Karpas-422 (cell line): ENCODE results near the gene CTSC. TPM values are rescaled to one million over a fixed set of nuclear protein-coding genes. Genes with fewer than 3 reads are reported as not detected.

Experiments used
- DNase-seq: peaks from one replicate; pipeline ENCODE4 v3.0.0-alpha.2; 2015
- H2AFZ ChIP-seq: fragments of 200-600 bp; sonication (generic); 2 replicates; pipeline ENCODE4 v1.6.1; 2014; ENCODE audit warnings: antibody characterized with exemption, low read length, mixed read lengths
- H3K27ac ChIP-seq: fragments of 200-600 bp; sonication (generic); 2 replicates; pipeline ENCODE4 v1.5.1; 2014; ENCODE audit warnings: mild to moderate bottlenecking, low read length, moderate library complexity
- H3K27me3 ChIP-seq: fragments of 200-600 bp; sonication (generic); 2 replicates; pipeline ENCODE4 v1.6.1; 2014; ENCODE audit warnings: low read length, mixed read lengths
- H3K36me3 ChIP-seq: fragments of 200-600 bp; sonication (generic); 2 replicates; pipeline ENCODE4 v1.6.1; 2014; ENCODE audit warnings: low read length, mixed read lengths; ENCODE audit not compliant: insufficient read depth
- H3K4me1 ChIP-seq: fragments of 200-600 bp; sonication (generic); 2 replicates; pipeline ENCODE4 v1.6.1; 2014; ENCODE audit warnings: mild to moderate bottlenecking, low read length, mixed read lengths
- H3K4me2 ChIP-seq: fragments of 200-600 bp; sonication (generic); 2 replicates; pipeline ENCODE4 v1.6.1; 2014; ENCODE audit warnings: low read length, low read depth, mild to moderate bottlenecking; ENCODE audit not compliant: poor library complexity, severe bottlenecking
- H3K4me3 ChIP-seq: fragments of 200-600 bp; sonication (generic); 2 replicates; pipeline ENCODE4 v1.5.1; 2014; ENCODE audit warnings: mild to moderate bottlenecking, antibody characterized with exemption, low read length, mixed read lengths
- H3K79me2 ChIP-seq: fragments of 200-600 bp; sonication (generic); 2 replicates; pipeline ENCODE4 v1.6.1; 2014; ENCODE audit warnings: mild to moderate bottlenecking, low read length, mixed read lengths
- H3K9ac ChIP-seq: fragments of 200-600 bp; sonication (generic); 2 replicates; pipeline ENCODE4 v1.6.0; 2014; ENCODE audit warnings: low read length
- H3K9me2 ChIP-seq: fragments of 200-600 bp; sonication (generic), shearing (Covaris generic); replicated peaks from 2 replicates; pipeline ENCODE4 v1.6.0; 2014; ENCODE audit warnings: mild to moderate bottlenecking, low read length, moderate library complexity; ENCODE audit not compliant: insufficient read depth
- H3K9me3 ChIP-seq: fragments of 300-700, 200-600 bp; sonication (generic); 2 replicates; pipeline ENCODE4 v1.6.1; 2014; ENCODE audit warnings: low read length, mixed read lengths
- H4K20me1 ChIP-seq: fragments of 200-600 bp; sonication (generic); 2 replicates; pipeline ENCODE4 v1.6.1; 2014; ENCODE audit warnings: mild to moderate bottlenecking, antibody characterized with exemption, low read length, low read depth; ENCODE audit not compliant: insufficient read depth
- total RNA-seq: library from RNA; depleted of rRNA; stranded (reverse); fragments of >200 nt; shearing (Covaris generic); gene quantifications from 2 replicates; pipeline ENCODE4 v1.2.3, GENCODE V29; 2014; ENCODE audit warnings: low replicate concordance

The CTSC gene
- total RNA-seq, 1 experiment from 2014 or later: 453 TPM

- Histone ChIP-seq H3K4me2 (no peak overlapping the region), H3K79me2 (no peaks in the 10 kb centered on the region), H3K9me3 (no peaks in the 10 kb centered on the region), H3K27me3 (no peaks in the 10 kb centered on the region), H3K9me2 (no peaks in the 10 kb centered on the region), H3K9ac (no peak overlapping the region), H2AFZ (no peak overlapping the region), H4K20me1 (no peaks in the 10 kb centered on the region), H3K4me3 (no peak overlapping the region), H3K36me3 (no peaks in the 10 kb centered on the region), H3K4me1 (peaks cover 15% of the 10 kb centered on the region), H3K27ac (no peak overlapping the region)
- DNase-seq: no peak
Observed at GRCh38 chr11:88358040-88358431, 20.5 kb upstream of the CTSC start.

GRCh38 chr11:88357323-88358039 is 19.9 kb upstream of the CTSC start:
- Histone ChIP-seq H4K20me1 (no peaks in the 10 kb centered on the region), H3K9ac (no peak overlapping the region), H3K9me3 (no peaks in the 10 kb centered on the region), H2AFZ (no peak overlapping the region), H3K79me2 (no peaks in the 10 kb centered on the region), H3K4me2 (no peak overlapping the region), H3K27me3 (no peaks in the 10 kb centered on the region), H3K36me3 (no peaks in the 10 kb centered on the region), H3K4me3 (no peak overlapping the region), H3K9me2 (no peaks in the 10 kb centered on the region), H3K4me1 (peaks cover 15% of the 10 kb centered on the region), H3K27ac (no peak overlapping the region)
- DNase-seq: no peak

- H3K36me3 ChIP-seq: no peaks in the 10 kb centered on the region
- no peaks in the 10 kb centered on the region for H4K20me1 ChIP-seq
- H3K9me3 ChIP-seq: no peaks in the 10 kb centered on the region
- H3K4me1 ChIP-seq: peaks cover 15% of the 10 kb centered on the region
- no peaks in the 10 kb centered on the region for H3K9me2 ChIP-seq
- H3K79me2 ChIP-seq: no peaks in the 10 kb centered on the region
- DNase-seq: no peak
- no peaks in the 10 kb centered on the region for H3K27me3 ChIP-seq
- no peak overlapping the region for H3K4me3 ChIP-seq
- H3K4me2 ChIP-seq: no peak overlapping the region
- no peak overlapping the region for H3K27ac ChIP-seq
- H2AFZ ChIP-seq: no peak overlapping the region
- H3K9ac ChIP-seq: no peak overlapping the region
Observed at GRCh38 chr11:88355887-88356286, 18.4 kb upstream of the CTSC start.

- Histone ChIP-seq H3K9me3 (no peaks in the 10 kb centered on the region), H3K27me3 (no peaks in the 10 kb centered on the region), H3K27ac (no peak overlapping the region), H3K79me2 (no peaks in the 10 kb centered on the region), H3K4me3 (no peak overlapping the region), H3K9me2 (no peaks in the 10 kb centered on the region), H2AFZ (no peak overlapping the region), H3K9ac (no peak overlapping the region), H4K20me1 (no peaks in the 10 kb centered on the region), H3K4me1 (peaks cover 11% of the 10 kb centered on the region), H3K4me2 (no peak overlapping the region), H3K36me3 (no peaks in the 10 kb centered on the region)
- DNase-seq: no peak
Observed at GRCh38 chr11:88354912-88355311, 17.4 kb upstream of the CTSC start.

- no peaks in the 10 kb centered on the region for H3K9me3 ChIP-seq
- no peak overlapping the region for H3K4me2 ChIP-seq
- H3K27me3 ChIP-seq: no peaks in the 10 kb centered on the region
- no peaks in the 10 kb centered on the region for H3K9me2 ChIP-seq
- H2AFZ ChIP-seq: no peak overlapping the region
- H4K20me1 ChIP-seq: no peaks in the 10 kb centered on the region
- H3K36me3 ChIP-seq: no peaks in the 10 kb centered on the region
- no peak for DNase-seq
- peaks cover 3% of the 10 kb centered on the region; the same call in 1 of the 2 replicates for H3K4me1 ChIP-seq
- H3K9ac ChIP-seq: no peak overlapping the region
- no peak overlapping the region for H3K27ac ChIP-seq
- no peak overlapping the region for H3K4me3 ChIP-seq
- no peaks in the 10 kb centered on the region for H3K79me2 ChIP-seq
Observed at GRCh38 chr11:88353835-88354496, 16.4 kb upstream of the CTSC start.

- no peak for DNase-seq
- Histone ChIP-seq H3K4me2 (no peak overlapping the region), H3K27me3 (no peaks in the 10 kb centered on the region), H3K9ac (no peak overlapping the region), H2AFZ (no peak overlapping the region), H3K4me3 (no peak overlapping the region), H3K4me1 (peaks cover 3% of the 10 kb centered on the region; the same call in 1 of the 2 replicates), H3K27ac (no peak overlapping the region), H3K9me2 (no peaks in the 10 kb centered on the region), H3K79me2 (no peaks in the 10 kb centered on the region), H3K36me3 (no peaks in the 10 kb centered on the region), H4K20me1 (no peaks in the 10 kb centered on the region), H3K9me3 (no peaks in the 10 kb centered on the region)
Observed at GRCh38 chr11:88353386-88353785, 15.8 kb upstream of the CTSC start.

GRCh38 chr11:88352139-88352538 is 14.6 kb upstream of the CTSC start:
- H3K4me2 ChIP-seq: no peak overlapping the region
- H3K27me3 ChIP-seq: no peaks in the 10 kb centered on the region

GRCh38 chr11:88348870-88349269 is 11.3 kb upstream of the CTSC start:
- Histone ChIP-seq H3K9me2 (no peaks in the 10 kb centered on the region), H3K9me3 (no peaks in the 10 kb centered on the region), H3K79me2 (no peaks in the 10 kb centered on the region), H3K4me3 (no peak overlapping the region), H3K27ac (no peak overlapping the region), H2AFZ (no peak overlapping the region), H3K27me3 (no peaks in the 10 kb centered on the region), H4K20me1 (no peaks in the 10 kb centered on the region), H3K4me2 (no peak overlapping the region), H3K36me3 (no peaks in the 10 kb centered on the region), H3K4me1 (no peaks in the 10 kb centered on the region), H3K9ac (no peak overlapping the region)
- DNase-seq: no peak

More at GRCh38 chr11:88352139-88352538, 14.6 kb upstream of the CTSC start:
- DNase-seq: no peak
- Histone ChIP-seq H3K9ac (no peak overlapping the region), H3K36me3 (no peaks in the 10 kb centered on the region), H3K9me3 (no peaks in the 10 kb centered on the region), H3K9me2 (no peaks in the 10 kb centered on the region), H3K4me3 (no peak overlapping the region), H4K20me1 (no peaks in the 10 kb centered on the region), H2AFZ (no peak overlapping the region), H3K4me1 (no peaks in the 10 kb centered on the region), H3K79me2 (no peaks in the 10 kb centered on the region), H3K27ac (no peak overlapping the region)
